GM12891 (cell line): Measurements from ENCODE around the gene PLA2G1B.

ENCODE experiments used
- POLR2A ChIP-seq: IDR thresholded peaks from 2 replicates; pipeline ENCODE4 v1.6.1; 2011; ENCODE audit warnings: low read depth, low read length, control low read depth
- POLR2AphosphoS5 ChIP-seq: IDR thresholded peaks from 2 replicates; pipeline ENCODE4 v1.6.1; 2011; ENCODE audit warnings: low read depth, low read length, control low read depth

DNA sequence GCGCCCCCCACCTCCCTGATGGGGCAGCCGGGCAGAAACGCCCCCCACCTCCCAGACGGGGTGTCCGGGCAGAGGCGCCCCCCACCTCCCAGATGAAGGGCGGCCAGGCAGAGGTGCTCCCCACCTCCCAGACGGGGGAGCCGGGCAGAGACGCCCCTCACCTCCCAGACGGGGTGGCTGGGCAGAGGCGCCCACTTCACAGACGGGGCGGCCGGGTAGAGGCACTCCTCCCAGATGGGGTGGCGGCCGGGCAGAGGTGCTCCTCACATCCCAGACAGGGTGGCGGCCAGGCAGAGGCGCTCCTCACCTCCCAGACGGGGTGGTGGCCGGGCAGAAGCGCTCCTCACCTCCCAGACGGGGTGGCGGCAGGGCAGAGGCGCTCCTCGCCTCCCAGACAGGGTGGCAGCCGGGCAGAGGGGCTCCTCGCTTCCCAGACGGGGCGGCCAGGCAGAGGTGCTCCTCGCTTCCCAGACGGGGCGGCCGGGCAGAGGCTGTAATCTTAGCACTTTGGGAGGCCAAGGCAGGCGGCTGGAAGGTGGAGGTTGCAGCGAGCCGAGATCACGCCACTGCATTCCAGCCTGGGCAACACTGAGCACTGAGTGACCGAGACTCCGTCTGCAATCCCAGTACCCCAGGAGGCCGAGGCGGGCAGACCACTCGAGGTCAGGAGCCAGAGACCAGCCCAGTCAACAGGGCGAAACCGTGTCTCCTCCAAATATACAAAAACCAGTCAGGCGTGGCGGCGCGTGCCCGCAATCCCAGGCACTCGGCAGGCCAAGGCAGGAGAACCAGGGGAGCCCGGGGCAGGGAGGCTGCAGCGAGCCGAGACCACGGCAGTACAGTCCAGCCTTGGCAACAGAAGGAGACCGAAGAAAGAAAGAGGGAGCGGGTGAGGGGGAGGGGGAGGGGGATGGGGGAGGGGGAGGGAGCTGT lies 49.2 kb downstream of the PLA2G1B start:
- no peak for TF ChIP-seq POLR2A
- TF ChIP-seq POLR2AphosphoS5, result no peak
